Endothelial cell of umbilical vein (primary cell): Measurements from ENCODE around the gene FOXO6. TPM values are rescaled to one million over a fixed set of nuclear protein-coding genes. Genes with fewer than 3 reads are reported as not detected.

Source experiments
- BruUV-seq: library from RNA; stranded (reverse); fragments of 400-500 nt; replicated peaks from 2 replicates; lab custom pipeline; 2021; lab: Mats Ljungman, UMichigan
- CTCF ChIA-PET: fragments of 300-600, 350-600 bp; sonication (Branson Sonifier 250); formaldehyde crosslinking; loops from one replicate; lab custom pipeline; 2021; ENCODE audit warnings: antibody characterized with exemption, inconsistent platforms; lab: Charles Lee
- POLR2A ChIA-PET: fragments of 300-600, 350-600 bp; sonication (Branson Sonifier 250); formaldehyde crosslinking; loops from one replicate; lab custom pipeline; 2021; ENCODE audit warnings: antibody characterized with exemption, inconsistent platforms; lab: Charles Lee
- DNase-seq: peaks from one replicate; pipeline ENCODE4 v3.0.0-alpha.2; 2011; ENCODE audit warnings: low read depth, low spot score
- FAIRE-seq: peaks from 2 replicates; lab custom pipeline; 2011; peaks lifted over from hg19 to GRCh38; lab: Jason Lieb, UNC
- H2AFZ ChIP-seq: 2 replicates; pipeline ENCODE4 v1.6.0; 2012; ENCODE audit warnings: low read depth, low read length, control low read depth, inconsistent platforms
- H3K27ac ChIP-seq: 2 replicates; pipeline ENCODE4 v1.5.1; 2011; ENCODE audit warnings: low read depth, mild to moderate bottlenecking, control low read depth, low read length, moderate library complexity; ENCODE audit not compliant: insufficient read depth
- H3K27me3 ChIP-seq, 2 experiments: 2 replicates each; pipeline versions ENCODE4 v1.6.0 to v1.6.1; 2011; ENCODE audit warnings: low read length in 2 of 2, mixed read lengths in 1 of 2; ENCODE audit not compliant: control insufficient read depth in 2 of 2, insufficient read depth in 2 of 2
- H3K36me3 ChIP-seq, 2 experiments: 2 replicates in 1 of 2; 3 replicates in 1 of 2; pipeline ENCODE4 v1.5.1; 2011; ENCODE audit warnings: low read length in 2 of 2, mild to moderate bottlenecking in 1 of 2, moderate library complexity in 1 of 2; ENCODE audit not compliant: control insufficient read depth in 2 of 2, insufficient read depth in 2 of 2; ENCODE audit errors: extremely low read depth in 1 of 2
- H3K4me1 ChIP-seq: 3 replicates; pipeline ENCODE4 v1.5.1; 2011; ENCODE audit warnings: mild to moderate bottlenecking, low read length; ENCODE audit not compliant: control insufficient read depth, insufficient read depth; ENCODE audit errors: extremely low read depth
- H3K4me2 ChIP-seq: 2 replicates; pipeline ENCODE4 v1.6.1; 2011; ENCODE audit warnings: low read length, control low read depth, mixed read lengths; ENCODE audit not compliant: insufficient read depth
- H3K4me3 ChIP-seq, 3 experiments: fragments of 200-600 bp in 1 of 3; sonication (generic), shearing (Covaris generic) in 1 of 3; replicated peaks in 1 of 3; 2 replicates each; pipeline ENCODE4 v1.5.1; 2011 to 2016; ENCODE audit warnings: control low read depth in 3 of 3, low read length in 3 of 3, mild to moderate bottlenecking in 2 of 3, inconsistent platforms in 1 of 3, low read depth in 1 of 3, moderate library complexity in 1 of 3; ENCODE audit not compliant: insufficient read depth in 1 of 3
- H3K79me2 ChIP-seq: 2 replicates; pipeline ENCODE4 v1.6.0; 2012; ENCODE audit warnings: low read length, inconsistent platforms; ENCODE audit not compliant: control insufficient read depth, insufficient read depth
- H3K9ac ChIP-seq: replicated peaks from 2 replicates; pipeline ENCODE3; 2011; ENCODE audit warnings: low read length, control low read depth; ENCODE audit not compliant: insufficient read depth; ENCODE audit errors: extremely low read depth
- H3K9me1 ChIP-seq: replicated peaks from 3 replicates; pipeline ENCODE4 v1.6.0; 2011; ENCODE audit warnings: mild to moderate bottlenecking, low read length; ENCODE audit not compliant: control insufficient read depth, insufficient read depth; ENCODE audit errors: extremely low read depth
- H3K9me3 ChIP-seq: replicated peaks from 2 replicates; pipeline ENCODE4 v1.5.1; 2012; ENCODE audit warnings: low read length, inconsistent platforms; ENCODE audit not compliant: control insufficient read depth, insufficient read depth
- H4K20me1 ChIP-seq: replicated peaks from 2 replicates; pipeline ENCODE3; 2011; ENCODE audit warnings: mild to moderate bottlenecking, low read length; ENCODE audit not compliant: control insufficient read depth, insufficient read depth; ENCODE audit errors: extremely low read depth
- EZH2 ChIP-seq: IDR thresholded peaks from 2 replicates; pipeline ENCODE4 v1.6.1; 2012; ENCODE audit warnings: borderline replicate concordance, low read depth, mild to moderate bottlenecking, moderate library complexity, low read length, inconsistent platforms; ENCODE audit not compliant: severe bottlenecking
- FOS ChIP-seq: IDR thresholded peaks from 2 replicates; pipeline ENCODE4 v1.6.1; 2011; ENCODE audit warnings: mild to moderate bottlenecking, low read length, moderate library complexity, borderline replicate concordance; ENCODE audit not compliant: insufficient read depth
- GATA2 ChIP-seq: IDR thresholded peaks from 2 replicates; pipeline ENCODE4 v1.7.0; 2011; ENCODE audit warnings: low read depth, mild to moderate bottlenecking, moderate library complexity, mixed read lengths, low read length; ENCODE audit not compliant: insufficient read length, insufficient read depth
- JUN ChIP-seq: IDR thresholded peaks from 2 replicates; pipeline ENCODE4 v1.6.1; 2011; ENCODE audit warnings: borderline replicate concordance, low read depth; ENCODE audit not compliant: insufficient read length, insufficient read depth
- MAX ChIP-seq: IDR thresholded peaks from 2 replicates; pipeline ENCODE4 v1.6.1; 2011; ENCODE audit not compliant: insufficient read depth, insufficient read length
- MYC ChIP-seq: IDR thresholded peaks from one replicate; pipeline ENCODE4 v1.6.1; 2011; ENCODE audit warnings: mild to moderate bottlenecking, low read depth, low read length
- POLR2A ChIP-seq: IDR thresholded peaks from 2 replicates; pipeline ENCODE4 v1.6.1; 2012; ENCODE audit warnings: low read depth, mild to moderate bottlenecking, control low read depth, low read length
- POLR2AphosphoS5 ChIP-seq: IDR thresholded peaks from 2 replicates; pipeline ENCODE4 v1.6.1; 2012; ENCODE audit warnings: low read depth, mild to moderate bottlenecking, control low read depth, low read length, moderate library complexity; ENCODE audit not compliant: insufficient read depth
- dilution Hi-C: fragments of 300-500 bp; cut with MboI; formaldehyde crosslinking; loops from one replicate; pipeline ENCODE4 v1.15.0; 2019; ENCODE audit warnings: low sequenced_read_pairs; ENCODE audit not compliant: extremely low pct_ligation_motif_present
- intact Hi-C: fragments of 100-400 bp; cut with micrococcal nuclease; formaldehyde crosslinking; loops from one replicate; pipeline ENCODE4 v1.10.0; 2022
- polyA plus RNA-seq, 4 experiments: library from polyadenylated mRNA; depleted of rRNA in 3 of 4; stranded (reverse) in 3 of 4; unstranded in 1 of 4; fragments of >200 nt; gene quantifications; 2 replicates each; pipeline versions ENCODE4 v1.2.1 to v1.2.3, GENCODE V29; 2011 to 2012; ENCODE audit warnings: missing spikeins in 1 of 4
- total RNA-seq: library from RNA; stranded (reverse); gene quantifications from 2 replicates; pipeline ENCODE4 v1.2.3, GENCODE V29; 2021
- TF ChIP-seq, protein P1 (sequence below), 2 donors: IDR thresholded peaks; 1 replicate in 1 of 2; 2 replicates in 1 of 2; pipeline ENCODE4 v1.5.1; 2011; ENCODE audit warnings: low read length in 2 of 2, mild to moderate bottlenecking in 2 of 2, moderate library complexity in 2 of 2, control low read depth in 1 of 2, inconsistent platforms in 1 of 2, low read depth in 1 of 2; ENCODE audit not compliant: insufficient read depth in 1 of 2; ENCODE audit errors: extremely low read depth in 1 of 2

The FOXO6 gene
- total and polyA plus RNA-seq, 2 donors (not counting 3 experiments of a cell fraction or from before 2014, with no cell fraction given): 0.04 to 0.38 TPM

GRCh38 chr1:41349361-41350054 is 11.7 kb upstream of the FOXO6 start:
- no peak overlapping the region for H2AFZ ChIP-seq
- H3K4me3 ChIP-seq: no peak overlapping the region
- no peak overlapping the region for H3K4me2 ChIP-seq
- dilution Hi-C loops (no loop called here), intact Hi-C loops (no loop called here)
- peaks cover 4 to 7% of the 10 kb centered on the region in 2 experiments for H3K27me3 ChIP-seq
- DNase-seq: no peak
- H3K4me1 ChIP-seq: no peaks in the 10 kb centered on the region
- no peak overlapping the region for H3K27ac ChIP-seq
- no peaks in the 10 kb centered on the region for H3K9me1 ChIP-seq
- H3K9me3 ChIP-seq: no peaks in the 10 kb centered on the region
- no peaks in the 10 kb centered on the region for H3K79me2 ChIP-seq
- H4K20me1 ChIP-seq: no peaks in the 10 kb centered on the region
- CTCF ChIA-PET: no interaction called here
- POLR2A ChIA-PET: no interaction called here
- no TSS peak for BruUV-seq
- TF ChIP-seq MYC (no peak), FOS (no peak), POLR2AphosphoS5 (no peak), JUN (no peak), MAX (no peak), GATA2 (no peak), POLR2A (no peak), EZH2 (no peak)
- TF ChIP-seq, protein P1, sequence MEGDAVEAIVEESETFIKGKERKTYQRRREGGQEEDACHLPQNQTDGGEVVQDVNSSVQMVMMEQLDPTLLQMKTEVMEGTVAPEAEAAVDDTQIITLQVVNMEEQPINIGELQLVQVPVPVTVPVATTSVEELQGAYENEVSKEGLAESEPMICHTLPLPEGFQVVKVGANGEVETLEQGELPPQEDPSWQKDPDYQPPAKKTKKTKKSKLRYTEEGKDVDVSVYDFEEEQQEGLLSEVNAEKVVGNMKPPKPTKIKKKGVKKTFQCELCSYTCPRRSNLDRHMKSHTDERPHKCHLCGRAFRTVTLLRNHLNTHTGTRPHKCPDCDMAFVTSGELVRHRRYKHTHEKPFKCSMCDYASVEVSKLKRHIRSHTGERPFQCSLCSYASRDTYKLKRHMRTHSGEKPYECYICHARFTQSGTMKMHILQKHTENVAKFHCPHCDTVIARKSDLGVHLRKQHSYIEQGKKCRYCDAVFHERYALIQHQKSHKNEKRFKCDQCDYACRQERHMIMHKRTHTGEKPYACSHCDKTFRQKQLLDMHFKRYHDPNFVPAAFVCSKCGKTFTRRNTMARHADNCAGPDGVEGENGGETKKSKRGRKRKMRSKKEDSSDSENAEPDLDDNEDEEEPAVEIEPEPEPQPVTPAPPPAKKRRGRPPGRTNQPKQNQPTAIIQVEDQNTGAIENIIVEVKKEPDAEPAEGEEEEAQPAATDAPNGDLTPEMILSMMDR (IDR thresholded peaks at IDR 0.05; ENCODE audit: extremely low read depth in 1 of 2, insufficient read depth in 1 of 2, low read depth in 1 of 2, low read length in 2 of 2): no peak
- FAIRE-seq: no peak
- no peak overlapping the region for H3K9ac ChIP-seq
- no peaks in the 10 kb centered on the region for H3K36me3 ChIP-seq
